GM18511 (cell line): ENCODE measurements around the gene PCSK6.

Experiments used
- ATAC-seq: cut with Tn5 transposase; IDR thresholded peaks from one replicate; pipeline ENCODE4 v1.9.1; 2021; ENCODE audit warnings: mild to moderate bottlenecking, moderate library complexity; ENCODE audit not compliant: unreplicated experiment

PCSK6 gene

GRCh38 chr15:101448336-101448735 lies 41.2 kb downstream of the PCSK6 start:
- ATAC-seq, result no peak

DNA sequence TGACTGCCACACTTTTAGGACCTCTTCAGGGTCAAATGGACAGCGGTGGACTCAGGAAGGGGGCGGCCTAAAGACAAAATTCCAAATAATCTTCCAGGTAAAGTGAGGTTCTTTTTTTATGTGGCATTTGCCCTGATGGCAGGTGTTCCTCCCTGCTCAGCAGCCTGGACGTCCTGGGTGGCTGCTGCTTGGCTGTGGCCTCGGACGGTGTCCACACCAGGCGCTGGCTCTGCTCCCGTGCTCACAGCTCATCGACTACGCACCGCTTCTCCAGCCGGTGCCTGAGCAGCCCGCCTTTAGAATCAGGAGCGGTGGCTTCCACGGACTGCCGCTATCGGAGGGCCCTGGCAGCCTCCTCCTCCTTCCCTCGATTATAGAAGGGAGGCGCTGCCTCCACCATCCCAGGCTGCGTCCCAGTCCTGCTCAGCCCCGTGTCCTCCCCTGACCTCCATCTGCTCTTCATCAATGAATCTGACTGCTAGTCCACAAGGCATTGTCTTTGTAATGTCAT lies 41.9 kb downstream of the PCSK6 start:
- no peak for ATAC-seq

GRCh38 chr15:101447168-101447533 lies 42.4 kb downstream of the PCSK6 start:
- no peak for ATAC-seq

- ATAC-seq, result no peak
Measured at GRCh38 chr15:101446518-101447167, 42.9 kb downstream of the PCSK6 start.

DNA sequence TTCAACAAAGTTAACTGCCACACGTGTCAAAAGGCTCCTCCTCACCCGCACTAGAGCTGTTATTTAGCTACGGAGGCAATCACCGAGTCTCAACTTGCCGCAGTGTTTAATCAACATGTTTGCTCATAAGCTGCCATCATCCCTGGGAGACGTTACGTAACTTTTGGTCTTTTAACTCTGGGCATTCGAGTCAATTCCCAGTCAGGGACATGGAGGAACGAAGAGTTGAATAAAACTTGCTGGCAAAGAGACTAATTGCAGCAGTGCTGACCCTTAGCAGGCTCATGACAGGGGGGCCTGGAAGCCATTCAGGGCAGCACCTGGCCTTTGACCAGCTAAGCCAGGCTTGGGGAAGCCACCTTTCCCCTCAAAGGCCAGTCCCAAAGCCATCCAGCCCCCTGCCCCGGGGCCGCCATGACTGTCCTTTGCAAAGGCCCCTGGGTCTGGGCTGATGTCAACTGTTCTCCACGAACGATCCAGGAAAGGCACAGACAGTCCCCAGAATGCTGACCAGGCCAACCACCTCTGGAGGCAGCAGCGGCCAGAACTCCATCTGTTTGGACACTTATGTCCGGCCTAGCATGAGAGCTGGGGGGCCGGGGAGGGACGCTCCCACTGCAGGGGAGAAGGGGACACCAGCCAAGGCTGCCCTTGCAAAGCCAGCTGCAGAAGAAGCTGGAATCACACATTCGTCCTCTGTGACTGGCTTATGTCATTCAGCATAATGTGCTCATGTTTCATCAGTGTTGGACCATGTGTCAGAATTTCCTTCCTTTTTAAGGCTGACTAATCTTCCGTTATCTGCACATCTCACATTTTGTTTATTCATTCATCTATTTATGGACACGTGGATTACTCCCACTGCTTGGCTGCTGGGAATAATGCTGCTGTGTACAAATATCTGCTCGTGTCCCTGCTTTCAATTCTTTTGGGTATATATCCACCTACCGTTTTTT lies 43.7 kb downstream of the PCSK6 start:
- ATAC-seq, result no peak

GRCh38 chr15:101444807-101445508 lies 44.5 kb downstream of the PCSK6 start:
- ATAC-seq, result no peak

GRCh38 chr15:101444015-101444414 lies 45.5 kb downstream of the PCSK6 start:
- ATAC-seq, result no peak

- ATAC-seq, result no peak
Measured at GRCh38 chr15:101442272-101442671, 47.2 kb downstream of the PCSK6 start.

GRCh38 chr15:101441696-101442095 lies 47.8 kb downstream of the PCSK6 start:
- no peak for ATAC-seq

DNA sequence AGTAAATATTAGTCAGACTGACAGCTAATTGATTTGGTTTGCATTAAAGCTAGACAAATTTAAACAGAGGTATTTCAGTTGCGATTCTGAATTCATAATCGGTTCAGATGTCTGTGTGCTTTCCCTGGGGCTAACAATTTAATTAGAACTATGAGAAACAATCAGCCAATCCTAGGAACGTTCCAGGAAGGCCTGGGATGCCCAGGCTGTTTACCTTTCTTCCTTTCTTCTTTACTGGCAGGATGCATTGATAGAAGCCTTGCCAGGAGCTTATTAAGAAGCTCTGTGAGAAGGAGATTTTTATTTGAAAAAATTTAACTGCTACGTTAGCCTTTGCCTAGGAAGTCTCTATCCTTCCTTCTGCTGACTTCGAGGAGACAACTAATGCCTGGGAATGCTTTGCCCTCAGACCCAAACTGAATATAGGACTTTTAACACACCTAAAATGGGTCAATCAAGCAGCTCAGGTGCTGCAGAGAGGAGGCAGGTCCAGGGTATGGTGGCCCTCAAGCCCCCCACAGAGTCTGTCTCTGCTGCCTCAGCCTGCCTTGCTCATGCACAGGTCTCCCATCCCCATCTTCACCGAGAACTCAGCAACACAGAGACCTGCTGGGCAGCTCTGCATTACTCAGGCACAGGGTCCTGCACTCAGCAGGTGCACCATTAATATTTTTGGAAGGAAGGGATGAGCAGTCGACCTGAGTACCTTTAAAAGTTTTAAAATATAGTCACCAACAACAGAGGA lies 48.5 kb downstream of the PCSK6 start:
- no peak for ATAC-seq

DNA sequence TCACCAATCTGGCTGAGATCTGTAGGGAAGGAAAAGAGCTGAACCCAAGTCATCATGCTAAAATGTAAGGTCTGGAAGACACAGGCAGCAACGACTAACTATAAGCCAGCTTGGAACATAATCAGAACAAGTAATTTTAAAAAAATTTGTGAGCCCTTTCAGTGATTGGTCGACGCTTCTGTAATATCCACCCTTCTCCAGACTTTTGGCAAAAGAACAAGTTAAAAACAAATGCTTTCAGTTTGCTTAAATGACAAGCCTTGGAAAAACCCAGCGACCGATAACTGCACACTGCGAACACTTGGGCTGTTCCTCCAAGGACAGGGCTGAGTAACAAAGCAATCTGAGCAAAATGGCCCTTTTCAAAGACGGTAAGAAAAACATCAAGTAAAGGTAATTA lies 49.6 kb downstream of the PCSK6 start:
- ATAC-seq, result no peak

- ATAC-seq, result no peak
Measured at GRCh38 chr15:101439285-101439919, 50.1 kb downstream of the PCSK6 start.

DNA sequence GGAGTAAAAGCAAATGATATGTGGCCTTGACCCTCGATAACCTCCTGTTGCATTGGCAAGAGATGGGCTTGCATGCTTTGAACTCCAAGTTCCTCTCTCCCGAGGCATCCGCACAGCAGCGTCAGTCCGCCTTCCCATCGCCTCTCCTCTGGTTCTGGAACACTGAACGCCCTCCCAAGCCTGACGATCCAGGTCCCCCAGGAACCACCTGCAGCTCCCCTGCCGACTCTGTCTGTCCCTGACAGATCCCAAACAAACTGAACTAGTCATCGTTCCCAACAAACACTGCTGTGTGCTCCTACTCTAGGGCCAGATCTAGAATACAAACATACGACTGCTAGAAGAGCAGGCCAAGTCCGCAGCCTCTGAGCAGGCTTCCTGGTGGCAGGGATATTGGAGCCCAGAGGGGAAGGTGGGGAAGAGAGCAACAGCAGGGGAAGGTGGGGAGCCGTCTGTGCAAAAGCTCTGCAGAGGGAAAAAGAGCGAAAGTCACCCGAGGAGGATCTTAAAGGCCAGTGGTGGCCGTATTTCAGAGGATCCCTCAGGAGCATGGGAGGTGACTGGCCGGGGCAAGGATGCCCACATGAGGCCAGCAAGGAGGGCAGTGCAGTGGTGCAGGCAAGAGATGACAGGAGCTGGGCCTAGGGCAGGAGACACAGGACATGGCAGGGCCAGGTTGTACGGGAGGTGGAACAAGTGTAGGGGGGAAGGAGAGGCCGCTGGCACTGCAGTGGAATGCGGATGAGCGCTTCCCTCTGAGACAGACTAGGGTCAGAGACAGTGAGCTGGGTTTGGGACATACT lies 50.8 kb downstream of the PCSK6 start:
- ATAC-seq, result no peak

- no peak for ATAC-seq
Measured at GRCh38 chr15:101437618-101438481, 51.7 kb downstream of the PCSK6 start.

GRCh38 chr15:101437209-101437608 lies 52.3 kb downstream of the PCSK6 start:
- no peak for ATAC-seq

- ATAC-seq, result no peak
Measured at GRCh38 chr15:101436526-101436925, 53.0 kb downstream of the PCSK6 start.

DNA sequence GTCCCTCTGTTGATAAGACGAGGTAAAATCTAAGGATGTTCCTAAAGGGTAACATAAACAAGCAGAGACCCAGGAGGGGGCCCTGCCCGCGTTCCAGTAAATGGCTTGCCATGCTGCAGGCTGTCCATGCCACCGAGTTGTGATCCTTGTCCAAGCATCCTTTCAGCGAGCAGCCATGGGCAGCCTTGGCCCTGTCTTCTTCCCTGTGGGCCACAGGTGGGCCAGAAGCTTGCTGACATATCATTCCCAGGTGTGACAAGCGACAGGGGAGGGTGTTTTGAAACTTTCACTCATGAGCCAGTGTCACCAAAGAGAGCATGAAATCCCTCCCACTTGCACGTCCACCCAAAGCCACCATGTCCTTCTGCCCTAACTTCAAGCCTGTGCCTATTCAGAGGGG lies 53.7 kb downstream of the PCSK6 start:
- no peak for ATAC-seq
